T-helper 2 cell (primary cell): ENCODE measurements around the gene PTPN18.
A peak's percentile ranks its signal among the peaks of the same experiment; 100 is the strongest.
"Not testable (repeated sequence)": the region's sequence is repeated elsewhere in the genome, so short reads cannot be mapped to it uniquely, and the experiment has no call there.

Source experiments
- DNase-seq, 5 experiments: peaks; one replicate each; pipeline versions ENCODE4 v3.0.0 to v3.0.0-alpha.2; 2012 to 2022

PTPN18 gene

DNA sequence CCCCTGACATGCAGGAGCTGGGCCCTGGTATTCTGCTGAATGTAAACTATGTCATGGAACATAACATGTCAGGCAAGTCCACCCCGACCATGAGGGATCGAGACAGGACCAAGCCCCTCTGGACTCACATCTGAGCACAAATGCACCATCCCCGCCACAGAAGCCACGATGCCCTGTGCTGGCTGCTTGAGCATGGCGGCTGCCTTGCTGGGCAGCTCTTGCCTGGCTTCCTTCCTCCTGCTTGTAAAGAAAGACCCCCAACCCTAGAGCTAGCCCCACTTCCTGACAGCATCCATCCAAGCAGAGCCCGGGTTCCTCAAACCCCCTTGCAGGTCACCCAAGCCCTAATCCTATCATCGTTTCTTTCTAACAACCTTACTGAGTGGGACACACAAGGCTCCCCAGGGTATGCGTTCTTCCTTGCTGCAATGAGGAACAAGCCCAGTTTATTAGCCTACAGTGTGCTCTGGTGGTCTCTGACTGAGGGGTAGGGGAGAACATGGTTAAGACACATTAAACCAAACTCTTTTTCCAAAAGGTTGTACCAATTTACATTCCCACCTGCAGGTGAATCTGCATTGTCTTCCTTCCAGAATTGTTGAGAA, 26.6 kb downstream of the PTPN18 start:
- no peak for DNase-seq

DNA sequence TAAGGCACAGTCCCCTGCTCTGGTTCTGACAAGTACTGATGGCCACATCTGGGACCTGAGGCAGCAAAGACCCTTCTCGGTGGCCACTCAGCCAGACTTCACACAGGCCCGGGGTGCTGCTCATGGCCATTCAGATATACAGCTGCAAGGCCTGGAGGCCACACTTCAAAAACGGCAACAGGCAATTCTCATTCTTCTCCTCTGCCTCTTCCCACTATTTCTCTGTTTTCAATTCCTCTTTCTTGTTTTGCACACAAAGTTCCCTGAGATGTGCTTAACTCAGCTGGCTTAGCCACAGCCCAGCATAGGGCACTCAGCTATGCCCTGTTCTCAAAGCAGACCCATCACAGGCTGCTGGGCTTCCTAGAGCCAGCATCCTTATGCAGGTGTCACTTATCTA, 29.9 kb downstream of the PTPN18 start:
- no peak for DNase-seq

DNA sequence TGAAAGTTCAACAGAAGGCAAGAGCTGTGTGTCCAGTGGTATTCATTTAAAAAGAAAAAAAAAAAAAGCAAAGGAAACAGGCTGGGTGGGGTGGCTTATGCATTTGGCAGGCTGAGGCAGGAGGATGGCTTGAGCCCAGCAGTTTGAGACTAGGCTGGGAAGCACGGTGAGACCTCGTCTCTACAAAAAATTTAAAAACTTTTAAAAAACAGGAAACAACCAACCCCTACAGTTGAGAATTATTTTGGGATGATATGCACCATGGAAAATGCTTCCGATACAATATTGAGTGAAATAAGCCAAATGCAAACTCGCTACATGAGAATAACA, 31.2 kb downstream of the PTPN18 start:
- DNase-seq, result no peak

DNA sequence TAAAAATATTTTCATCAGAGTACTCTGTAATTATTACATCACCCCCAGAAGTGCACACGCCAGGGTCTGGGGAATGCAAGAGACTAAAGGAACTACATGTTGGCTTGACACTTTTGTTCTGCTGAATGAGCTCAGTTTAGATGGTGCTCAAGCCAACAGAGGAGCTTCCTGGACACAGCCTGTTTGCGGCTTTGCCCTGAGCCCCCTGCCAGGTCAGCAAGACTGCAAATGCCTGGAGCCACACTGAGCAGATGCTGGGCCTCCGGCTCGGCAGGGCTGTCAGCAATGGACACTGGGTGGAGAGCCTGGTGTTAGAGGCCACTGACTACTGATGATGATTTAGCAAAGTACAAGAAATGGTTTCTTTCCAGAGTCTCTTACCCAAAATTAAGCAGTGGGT, 31.9 kb downstream of the PTPN18 start:
- no peak for DNase-seq

DNA sequence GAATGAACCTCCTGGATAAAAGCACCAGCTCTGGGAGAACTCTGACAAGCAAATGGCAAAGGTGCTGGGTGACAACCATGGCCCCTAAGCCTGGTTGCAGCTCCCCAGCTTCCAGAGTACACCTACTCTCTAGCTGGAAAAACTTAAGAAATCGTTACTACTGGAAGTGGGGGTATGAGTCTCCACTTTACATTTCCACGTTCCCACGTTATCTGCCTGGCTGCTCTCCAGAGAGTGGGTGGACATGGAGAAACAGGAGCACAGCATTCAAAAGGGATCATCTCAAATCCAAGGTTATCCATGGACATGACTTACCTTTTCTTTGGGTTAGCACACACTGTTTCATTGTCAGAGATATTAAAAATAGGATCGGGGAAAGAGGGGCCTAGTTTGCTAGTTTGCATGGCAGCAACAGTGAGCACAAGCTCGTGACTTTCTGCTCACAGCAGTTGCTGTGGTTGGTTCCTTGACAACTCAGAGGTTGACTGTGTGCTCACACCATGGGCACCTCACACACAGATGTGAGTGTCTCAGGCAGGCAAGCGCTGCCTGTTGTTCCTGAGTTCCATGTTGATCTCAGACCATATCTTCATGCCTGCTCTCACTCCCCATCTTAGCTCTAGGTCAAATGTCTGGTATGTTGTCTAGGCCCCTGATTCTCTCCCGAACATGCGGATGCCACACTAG, 32.5 kb downstream of the PTPN18 start:
- no peak for DNase-seq

DNA sequence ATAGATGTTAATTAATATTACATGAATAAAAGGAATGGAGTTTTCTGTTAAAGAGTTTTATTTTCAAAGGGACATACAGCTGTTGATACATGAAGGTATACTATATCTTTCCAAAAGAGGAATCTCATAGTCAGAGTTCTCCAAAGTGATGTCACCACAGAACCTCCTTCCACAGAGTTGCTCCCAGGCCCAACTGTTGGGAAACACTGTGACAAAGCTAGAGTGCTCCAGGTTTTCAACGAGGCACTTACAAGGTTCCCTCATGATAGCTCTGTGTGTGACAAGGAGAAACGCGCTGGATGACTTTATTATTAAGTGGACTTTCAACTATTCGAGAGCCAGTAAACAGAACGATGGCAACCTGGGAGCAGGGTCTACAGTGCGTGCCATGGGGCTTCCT, 33.5 kb downstream of the PTPN18 start:
- no peak for DNase-seq

DNA sequence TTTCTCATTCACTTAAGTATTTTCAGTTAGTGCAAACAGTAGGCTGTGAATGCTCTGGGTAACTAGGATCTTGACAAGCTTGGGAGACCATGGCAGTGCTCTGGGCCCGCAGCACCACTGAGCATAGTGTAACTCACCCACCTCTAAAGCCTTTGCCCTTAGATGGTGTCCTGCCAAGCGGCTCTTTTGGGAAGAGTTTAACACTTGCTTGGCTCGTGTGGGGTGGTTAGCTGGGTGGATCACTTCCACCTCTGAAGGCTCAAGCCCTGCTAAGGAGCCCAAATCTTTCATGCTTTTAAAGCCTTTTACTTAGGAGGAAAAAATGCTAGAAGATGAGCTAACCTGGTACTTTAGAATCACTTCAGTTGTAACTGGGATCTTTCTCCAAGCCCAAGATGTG, 33.9 kb downstream of the PTPN18 start:
- no peak for DNase-seq

DNA sequence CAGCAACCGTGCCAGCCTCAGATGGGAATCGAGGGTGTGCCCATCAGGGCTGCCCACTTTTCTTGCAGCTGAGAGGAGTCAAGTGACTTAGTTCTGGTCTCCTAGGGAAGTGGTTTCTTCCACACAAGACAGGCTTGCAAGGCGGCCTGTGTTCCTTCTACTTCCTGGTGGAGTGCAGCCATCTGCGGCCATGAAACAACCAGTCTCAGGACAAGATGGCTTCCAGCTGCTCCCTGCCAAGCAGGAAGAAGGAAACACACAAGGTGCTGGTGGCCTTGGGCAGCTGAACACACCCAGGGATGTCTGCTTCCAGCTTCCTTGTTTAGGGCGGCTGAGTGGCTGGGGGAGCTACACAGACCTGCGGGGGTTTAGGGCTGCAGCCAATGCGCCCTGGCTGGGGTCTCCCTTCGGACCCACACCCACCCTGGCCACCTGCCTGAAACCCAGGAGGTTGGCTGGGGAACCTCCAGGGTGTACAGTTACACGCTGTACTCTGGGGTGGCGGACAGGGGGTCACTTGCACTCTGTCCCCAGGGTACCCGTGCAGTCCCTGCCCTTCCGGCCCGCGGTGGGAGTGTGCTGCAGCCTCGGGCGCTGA, 34.7 kb downstream of the PTPN18 start:
- DNase-seq, result no peak

DNA sequence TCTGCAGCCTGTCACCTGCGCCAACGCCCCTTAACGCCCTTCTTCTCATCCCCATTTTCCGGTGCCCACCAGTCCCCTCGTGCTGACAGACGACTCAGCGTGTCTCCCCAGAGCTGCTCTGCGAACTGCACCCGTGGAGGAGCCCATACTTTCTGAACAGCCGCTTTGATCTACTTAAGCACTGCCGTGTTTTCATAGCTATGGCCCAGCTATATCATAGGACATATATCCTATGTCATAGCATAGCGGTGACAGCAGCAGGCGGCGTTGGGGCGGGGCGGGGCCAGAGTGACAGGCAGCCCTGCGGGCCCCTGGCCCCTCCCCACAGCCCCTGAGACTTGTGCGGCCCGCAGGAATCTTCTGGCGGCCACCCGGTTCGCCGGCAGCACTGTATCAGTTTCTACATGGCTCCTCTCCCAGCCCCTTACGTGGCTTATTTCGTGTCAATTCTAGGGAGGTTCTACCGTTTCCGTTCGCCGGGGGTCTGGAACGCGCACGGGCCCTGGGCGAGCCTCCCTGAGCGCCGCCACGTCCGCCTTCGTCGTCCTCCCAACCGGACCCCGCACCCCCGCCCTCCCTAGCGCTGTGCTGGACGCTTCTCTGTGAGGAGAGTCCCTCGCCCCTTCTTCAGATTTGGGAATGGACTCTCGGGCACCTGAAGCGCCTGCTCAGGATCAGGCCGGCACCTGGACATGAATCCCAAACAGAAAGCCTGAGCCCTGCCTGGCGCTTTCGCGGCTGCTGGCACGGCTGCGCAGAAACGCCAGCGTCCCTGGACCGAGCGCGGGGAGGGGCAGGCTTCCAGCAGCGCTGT, 35.4 kb downstream of the PTPN18 start:
- DNase-seq, result peak in 4 of 5 experiments; percentile 32 to 80 (median 50)

DNA sequence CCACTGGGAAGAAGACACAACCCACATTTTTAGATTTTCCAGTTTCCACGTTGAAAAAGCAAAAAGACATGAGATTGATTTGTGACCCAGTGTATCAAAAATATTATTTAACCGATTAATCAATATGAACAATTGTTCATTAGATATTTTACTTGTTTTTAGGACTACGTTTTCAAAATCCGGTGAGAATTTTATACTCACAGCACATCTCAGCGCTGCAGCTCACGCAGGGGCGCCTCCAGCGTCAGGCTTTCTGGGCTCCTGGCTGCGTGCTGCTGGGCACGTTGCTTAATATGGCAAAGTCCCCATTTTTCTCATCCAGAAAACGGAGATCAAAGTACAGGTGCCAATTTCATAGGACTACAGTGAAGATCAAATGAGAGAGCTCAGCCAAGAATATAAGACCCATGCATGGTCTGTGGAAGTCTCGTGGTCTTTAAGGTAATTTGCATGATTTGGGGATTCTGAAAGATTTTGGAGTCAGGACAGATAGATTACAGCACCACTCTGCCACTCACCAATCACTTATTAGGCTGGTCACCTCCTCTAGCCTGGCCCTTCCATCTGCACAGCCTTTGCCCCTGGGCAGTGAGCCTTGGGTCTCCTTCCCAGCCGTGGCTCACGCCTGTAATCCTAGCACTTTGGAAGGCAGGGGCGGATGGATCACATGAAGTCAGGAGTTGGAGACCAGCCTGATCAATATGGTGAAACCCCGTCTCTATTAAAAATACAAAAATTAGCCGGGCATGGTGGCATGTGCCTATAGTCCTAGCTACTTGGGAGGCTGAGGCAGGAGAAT, 36.2 kb downstream of the PTPN18 start:
- no peak for DNase-seq

DNA sequence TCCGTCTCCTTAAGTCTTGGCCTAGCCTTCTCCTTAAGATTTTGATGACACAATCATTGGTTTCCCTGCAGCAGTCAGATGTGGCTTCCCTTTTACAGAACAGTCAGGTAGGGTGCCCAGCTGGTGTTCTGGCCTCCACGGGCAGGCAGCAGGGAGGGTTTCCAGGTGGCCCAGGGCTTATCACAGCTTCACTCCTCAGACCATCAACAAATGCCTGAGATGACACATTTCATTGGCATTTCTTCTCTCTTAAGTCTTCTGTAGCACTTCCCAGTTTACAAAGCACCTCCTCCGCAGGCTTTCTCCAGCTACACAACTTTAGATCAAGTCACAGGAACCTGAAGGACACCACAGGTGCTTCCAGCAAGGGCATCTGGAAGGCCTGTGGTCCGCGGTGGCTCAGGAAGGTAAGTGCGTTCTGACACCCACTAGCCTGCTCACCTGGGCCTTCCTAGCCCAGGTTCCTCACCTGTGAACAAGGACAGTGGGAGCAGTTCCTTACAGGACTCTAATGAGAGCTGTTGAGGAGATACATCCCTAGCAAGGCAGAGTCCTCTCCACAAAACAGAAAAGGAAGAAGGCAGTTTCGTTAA, 37.6 kb downstream of the PTPN18 start:
- no peak for DNase-seq

DNA sequence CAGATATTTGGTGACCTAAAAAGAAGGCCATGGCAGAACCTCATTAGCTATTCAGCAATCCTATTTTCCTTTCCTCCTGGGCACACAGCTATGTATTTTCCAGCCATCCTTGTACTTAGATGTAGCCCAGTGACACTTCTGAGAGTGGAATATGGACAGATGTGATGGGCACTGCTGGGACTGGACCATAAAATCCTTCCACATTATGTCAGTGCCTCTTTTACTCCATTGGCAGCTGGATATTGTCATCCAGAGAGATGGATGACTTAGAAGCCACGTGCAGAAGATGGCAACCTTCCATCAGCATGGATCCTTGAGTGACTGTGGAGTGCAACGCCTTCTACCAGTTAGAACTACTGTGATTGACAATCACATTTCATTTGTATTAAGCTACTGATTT, 50.4 kb downstream of the PTPN18 start:
- DNase-seq, result not testable (repeated sequence)

DNA sequence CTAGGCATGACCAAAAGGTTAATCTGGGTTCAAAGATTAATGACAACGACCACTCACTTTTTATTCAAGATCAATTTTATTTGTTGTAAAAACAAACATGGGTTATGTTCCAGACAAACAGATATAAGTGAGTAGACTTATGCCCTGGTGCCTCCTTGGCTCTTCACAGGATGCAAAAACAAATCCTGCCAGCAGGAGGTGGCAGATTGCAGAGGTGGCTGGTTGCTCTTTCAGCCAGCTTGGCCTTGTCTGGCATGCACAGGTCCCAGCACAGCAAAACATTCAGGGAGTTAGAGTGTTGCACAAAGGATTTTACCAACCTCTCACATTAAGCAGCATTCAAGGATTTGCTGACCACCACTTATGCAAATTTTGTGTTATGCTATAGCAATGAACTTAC, 60.8 kb downstream of the PTPN18 start:
- not testable (repeated sequence) for DNase-seq

DNA sequence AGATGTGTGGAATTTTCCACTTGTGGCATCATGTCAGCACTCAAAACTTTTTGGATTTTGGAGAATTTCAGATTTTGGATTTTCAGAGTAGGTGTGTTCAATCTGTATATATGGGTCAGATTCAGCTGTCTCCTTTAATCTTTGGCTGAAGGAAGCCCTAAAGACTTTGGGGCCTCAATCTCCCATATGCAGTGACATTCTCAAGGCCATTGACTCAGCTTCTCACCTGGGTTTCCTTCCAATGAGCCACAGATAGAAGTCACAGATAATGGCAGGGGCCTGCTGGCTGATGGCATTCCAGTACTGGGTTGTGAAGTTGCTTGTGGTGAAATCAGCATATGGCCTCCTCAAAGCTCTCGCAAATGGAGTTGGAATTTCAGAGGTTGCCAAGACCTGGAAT, 63.0 kb downstream of the PTPN18 start:
- DNase-seq, result not testable (repeated sequence)
